HG03064 (cell line): Measurements from ENCODE around the gene UNC13D.
"Not testable (repeated sequence)": the region's sequence is repeated elsewhere in the genome, so short reads cannot be mapped to it uniquely, and the experiment has no call there.

Source experiments
- ATAC-seq: cut with Tn5 transposase; IDR thresholded peaks from one replicate; pipeline ENCODE4 v1.9.1; 2021; ENCODE audit warnings: low read depth; ENCODE audit not compliant: unreplicated experiment

UNC13D gene

DNA sequence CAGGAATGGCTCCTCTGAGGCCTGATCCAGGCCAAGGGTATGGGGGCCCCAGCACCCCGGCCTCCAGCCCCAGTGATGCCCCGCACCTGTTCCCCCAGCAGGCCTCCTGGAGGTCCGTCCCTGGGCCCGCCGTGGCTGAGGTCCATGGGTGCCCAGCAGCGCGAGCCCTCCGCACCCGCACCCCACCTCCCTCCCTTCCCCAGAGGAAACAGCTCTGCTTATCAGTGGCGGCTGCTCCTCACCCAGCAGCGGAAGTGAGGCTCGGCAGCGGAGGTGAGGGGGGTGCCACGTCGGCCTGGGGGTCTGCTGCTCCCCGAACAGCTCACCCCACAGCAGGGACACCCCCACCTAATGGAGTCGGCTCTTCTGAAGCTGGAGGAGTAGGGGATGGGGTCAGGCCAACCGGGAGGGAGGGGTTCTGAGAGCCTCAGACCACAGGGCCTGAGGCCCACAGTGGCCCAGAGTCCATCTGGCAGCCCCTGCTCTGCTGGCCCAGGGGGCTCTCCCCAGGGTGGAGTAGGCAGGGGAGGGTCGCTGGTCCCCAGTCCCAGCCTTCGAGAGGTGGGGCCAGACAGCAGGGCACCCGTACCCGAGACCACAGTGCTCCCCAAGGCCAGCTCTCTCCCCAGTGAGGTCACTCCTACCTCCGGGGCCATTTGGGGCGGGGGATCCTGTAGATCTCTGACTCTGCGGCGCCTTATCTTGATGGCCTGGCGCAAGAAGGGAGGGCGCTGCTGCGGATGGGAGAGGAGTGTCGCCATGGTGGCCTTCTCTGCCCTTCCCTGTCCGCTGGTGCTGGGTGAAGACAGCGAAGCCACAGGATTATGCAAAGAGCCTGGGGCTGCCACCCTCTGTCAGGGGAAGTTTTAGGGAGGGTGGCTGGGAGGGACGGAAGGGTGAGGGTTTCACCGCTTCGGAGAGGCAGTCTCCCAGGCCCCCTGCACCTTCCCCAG, at the start of gene UNC13D:
TSS of gene UNC13D (minus strand) at position 828 of the 953 bp plus-strand sequence. CDS start at position 761, 67 bp downstream.
- no peak for ATAC-seq

DNA sequence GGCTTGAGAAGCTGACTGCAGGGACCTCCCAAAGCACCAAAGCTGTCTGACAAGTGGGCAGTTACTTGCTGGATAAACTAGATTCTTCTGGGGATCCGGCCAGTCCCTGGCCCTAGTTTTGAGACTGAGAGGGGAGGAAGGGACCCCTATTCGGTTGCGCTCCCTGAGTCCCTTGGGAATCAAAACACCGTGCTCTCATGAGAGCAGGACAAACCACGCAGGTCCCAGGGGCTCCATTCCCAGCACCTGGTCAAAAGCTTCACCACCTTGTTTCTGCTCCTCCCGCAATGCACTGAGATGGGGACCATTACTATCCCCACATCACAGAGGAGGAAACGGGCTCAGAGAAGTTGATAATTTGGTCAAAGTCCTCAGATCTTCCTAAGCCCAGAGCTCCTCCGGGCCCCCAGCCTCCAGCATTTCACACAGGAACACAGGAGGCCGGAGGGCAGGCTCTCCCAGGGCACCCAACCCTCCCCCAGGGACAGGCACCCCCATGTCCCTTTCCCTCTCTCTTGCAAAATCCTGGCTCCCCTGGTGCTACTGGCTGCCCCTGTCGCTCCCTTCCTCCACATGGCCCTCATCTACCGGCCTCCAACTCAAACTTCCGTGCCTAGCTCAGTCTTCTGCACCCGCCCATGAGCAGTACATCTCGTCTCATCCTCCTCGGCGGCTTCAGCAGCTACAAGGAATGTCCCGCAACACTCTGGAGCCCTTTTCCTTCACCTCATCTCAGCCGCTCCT, 49.3 kb upstream of the UNC13D start:
- ATAC-seq = no peak

DNA sequence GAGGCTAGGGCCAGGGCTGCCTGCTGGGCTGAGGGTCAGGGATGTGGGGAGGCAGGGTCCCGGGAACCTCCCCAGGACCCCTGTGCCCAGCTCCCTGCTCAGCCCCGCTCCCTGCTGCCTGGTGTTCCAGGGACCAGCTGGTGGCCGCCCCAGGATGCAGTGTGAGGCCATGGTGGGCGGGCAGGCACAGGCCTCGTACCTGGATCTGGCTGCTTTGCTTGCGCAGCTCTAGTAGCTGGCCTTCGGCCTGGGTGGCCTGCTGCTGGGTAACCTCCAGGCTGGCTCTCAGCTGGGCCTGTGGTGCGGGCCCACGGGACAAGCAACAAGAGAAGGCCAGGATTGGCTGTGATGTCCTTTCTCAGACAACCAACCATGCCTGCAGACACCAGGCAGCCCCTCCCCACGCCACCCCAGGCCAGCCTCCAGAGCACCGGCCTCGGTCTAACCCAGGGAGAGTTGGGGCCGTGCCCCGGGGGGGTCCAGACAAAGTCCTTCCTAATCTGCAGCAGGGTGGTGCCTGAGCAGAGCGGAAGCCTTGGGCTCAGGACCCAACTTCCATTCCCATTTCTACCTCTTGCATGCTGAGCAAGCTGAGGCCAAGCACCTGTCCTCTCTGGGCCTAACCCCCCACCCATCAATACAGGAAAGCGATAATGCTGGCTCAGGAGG, 48.5 kb upstream of the UNC13D start:
- ATAC-seq = no peak

DNA sequence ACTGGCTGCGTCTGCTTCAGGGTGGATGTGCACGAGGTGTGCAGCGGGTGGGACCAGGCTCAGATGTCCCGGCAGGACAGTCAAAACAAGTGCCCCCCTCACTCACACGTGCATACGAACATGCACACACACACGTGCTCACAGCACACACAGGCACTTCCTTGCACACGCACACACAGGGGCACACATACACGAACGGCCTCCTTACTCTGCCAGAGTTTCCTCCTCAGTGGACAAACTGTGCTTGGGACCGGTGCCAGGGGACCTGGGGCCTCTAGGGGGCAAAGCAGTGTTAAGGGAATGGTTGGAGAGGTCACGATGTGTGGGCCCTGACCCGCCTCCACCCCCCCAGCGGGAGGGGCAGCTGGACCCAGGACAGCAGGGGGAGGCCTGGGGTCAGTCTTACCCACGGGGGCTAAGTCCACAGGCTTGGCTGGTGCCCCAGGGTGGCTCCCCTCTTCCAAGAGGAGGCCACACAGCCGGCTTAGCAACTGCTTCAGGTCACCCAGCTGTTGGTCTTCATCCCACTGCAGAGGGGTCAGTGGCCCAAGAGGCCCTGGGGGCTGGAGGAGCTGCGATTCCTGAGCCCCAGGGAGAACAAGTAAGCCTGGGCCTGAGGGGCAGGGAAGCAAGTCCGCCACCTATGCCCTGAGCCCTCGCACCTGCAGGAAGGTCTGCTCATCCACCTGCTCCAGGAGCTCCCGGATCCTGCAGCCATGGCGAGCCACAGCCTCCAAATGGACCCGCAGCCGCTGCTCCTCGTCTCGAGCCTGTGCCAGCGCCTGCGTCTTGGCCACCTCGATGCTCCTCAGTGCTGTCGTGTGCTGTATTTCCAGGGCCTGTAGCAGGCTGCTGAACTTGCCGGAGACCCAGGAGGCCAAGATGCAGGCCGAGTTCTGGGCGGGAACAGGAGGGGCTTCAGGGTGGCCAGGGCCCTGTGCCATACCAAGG, 47.7 kb upstream of the UNC13D start:
- no peak for ATAC-seq

DNA sequence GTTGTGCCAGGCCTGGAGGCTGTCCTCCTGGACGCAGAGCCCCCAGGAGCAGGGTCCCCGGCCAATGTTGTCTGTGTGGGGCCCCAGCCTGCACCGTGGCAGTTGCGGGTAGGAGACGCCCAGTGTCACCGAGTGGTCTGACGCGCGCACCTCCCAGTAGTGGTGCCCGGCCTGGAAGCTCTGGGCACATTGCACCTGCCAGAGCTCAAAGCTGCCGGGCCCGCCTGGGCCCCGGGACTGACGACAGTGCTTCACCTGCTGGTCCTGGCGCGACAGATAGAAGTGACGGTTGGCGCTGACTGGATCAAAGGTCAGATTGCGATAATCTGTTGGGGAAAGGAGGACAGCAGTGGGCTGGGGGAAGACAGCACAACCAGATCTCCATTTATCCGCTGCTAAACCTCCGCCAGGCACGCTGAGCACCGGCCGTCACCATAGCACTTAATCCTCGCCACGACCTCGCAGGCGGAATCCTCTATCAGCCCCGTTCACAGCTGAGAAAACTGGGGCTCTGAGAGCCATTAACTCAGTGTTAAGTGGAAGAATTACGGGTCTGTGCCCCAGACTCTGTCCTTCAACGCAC, 46.9 kb upstream of the UNC13D start:
- no peak for ATAC-seq

DNA sequence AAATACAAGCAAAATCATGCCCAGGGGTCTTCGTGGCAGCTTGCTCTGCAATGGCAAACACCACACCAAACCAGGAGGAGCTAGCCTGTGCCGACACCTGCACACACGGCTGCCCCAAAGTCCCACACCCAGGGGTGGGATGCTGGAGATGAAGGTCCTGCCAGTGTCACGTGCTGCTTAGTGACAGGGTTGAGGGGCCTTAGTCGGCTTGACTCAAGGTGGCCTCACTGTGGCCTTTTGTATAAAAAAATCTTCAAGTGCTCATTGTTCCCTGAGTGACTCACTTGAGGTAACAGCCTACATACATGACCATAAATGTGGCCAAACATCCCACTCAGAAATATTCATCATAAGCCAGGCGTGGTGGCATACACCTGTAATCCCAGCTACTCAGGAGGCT, 45.2 kb upstream of the UNC13D start:
- no peak for ATAC-seq

DNA sequence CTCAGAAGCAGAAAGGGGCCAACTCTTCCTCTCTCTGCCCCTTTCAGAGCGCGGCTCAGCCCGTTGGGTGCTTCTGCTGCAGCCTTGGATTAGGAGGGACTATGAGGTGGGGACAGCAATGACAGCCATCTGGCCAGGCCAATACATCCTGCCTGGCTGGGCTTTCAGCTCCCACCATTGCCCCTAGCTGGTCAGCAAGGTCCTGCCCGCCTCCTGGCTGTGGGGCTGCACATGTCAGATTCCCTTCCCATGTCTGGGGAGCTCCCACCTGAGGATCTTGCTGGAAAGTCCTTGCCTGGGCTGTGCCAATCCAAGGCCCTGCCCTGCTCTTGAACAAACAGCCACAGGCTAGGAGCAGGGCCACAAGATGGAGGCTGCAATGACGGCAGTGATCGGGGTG, 44.3 kb upstream of the UNC13D start:
- no peak for ATAC-seq

DNA sequence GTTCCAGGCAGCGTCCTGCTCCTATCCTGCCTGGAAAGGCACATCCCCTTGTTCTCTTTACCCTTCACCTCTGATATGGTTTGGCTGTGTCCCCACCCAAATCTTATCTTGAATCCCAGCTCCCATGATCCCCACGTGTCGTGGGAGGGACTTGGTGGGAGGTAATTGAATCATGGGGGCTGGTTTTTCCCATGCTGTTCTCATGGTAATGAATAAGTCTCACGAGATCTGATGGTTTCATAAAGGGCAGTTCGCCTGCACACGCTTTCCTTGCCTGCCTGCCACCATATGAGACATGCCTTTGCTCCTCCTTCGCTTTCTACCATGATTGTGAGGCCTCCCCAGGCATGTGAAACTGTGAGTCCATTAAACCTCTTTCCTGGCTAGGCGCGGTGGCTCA, 41.7 kb upstream of the UNC13D start:
- not testable (repeated sequence) for ATAC-seq

DNA sequence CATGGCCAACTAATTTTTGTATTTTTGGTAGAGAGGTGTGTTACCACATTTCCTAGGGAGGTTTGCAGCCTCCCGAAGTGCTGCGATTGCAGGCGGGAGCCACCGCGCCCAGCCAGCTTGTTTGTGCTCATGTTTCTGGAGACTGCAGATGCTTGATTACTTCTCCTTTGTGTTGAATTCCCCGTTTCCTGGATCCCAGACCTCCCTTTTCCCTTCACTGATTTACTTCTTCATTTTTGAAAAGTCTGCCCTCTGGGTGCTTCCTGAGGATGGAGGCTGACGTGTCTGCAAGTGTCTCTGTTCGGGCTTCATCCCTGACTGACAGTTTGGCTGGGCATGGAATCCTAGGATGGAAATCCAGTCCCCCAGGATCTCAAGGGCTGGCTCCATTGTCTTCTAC, 41.2 kb upstream of the UNC13D start:
- ATAC-seq = no peak

DNA sequence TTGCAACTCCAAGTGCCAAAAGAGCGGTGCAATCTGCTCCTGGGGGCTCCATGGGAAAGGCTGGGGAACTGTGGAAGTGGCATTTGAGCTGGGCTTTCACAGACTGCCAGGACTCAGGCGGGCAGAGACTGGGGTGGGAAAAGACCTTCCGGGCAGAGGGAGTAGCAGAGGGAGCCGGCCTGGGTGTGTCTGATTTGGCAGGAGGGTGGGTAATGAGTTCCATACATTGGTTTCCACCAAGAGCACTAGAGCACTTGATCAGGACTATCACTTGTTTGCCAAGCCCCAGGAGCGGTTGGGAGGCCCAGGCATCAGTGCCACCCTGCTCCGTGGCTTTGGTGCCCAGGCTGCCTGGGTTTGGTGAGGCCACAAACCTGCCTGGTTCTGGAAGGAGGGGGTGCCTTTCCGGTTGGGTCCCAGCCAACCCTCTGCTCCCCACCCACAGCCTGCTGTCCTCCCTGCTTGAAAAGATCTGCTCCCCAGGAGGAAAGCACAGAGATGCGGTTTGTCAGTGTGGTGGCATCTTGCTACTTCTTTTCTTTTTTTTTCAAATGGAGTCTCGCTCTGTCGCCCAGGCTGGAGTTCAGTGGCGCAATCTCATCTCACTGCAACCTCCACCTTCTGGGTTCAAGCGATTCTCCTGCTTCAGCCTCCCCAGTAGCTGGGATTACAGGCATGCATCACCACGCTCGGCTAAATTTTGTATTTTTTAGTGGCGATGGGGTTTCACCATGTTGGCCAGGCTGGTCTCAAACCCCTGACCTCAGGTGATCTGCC, 37.7 kb upstream of the UNC13D start:
- ATAC-seq = no peak

DNA sequence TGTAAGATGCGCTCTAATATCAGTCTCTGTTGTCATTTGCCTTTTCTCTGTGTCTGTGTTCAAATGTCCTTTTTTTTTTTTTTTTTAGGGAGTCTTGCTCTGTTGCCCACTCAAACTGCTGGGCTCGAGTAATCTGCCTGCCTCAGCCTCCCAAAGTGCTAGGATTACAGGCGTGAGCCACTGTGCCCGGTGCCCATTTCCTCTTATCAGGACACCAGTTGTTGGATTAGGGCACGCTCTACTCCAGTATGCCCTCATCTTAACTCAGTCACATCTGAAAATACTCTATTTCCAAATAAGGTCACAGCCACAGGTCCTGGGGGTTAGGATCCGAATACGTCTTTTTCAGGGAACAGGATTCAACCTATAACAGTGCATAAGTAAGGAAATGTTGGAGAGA, 36.1 kb upstream of the UNC13D start:
- no peak for ATAC-seq

DNA sequence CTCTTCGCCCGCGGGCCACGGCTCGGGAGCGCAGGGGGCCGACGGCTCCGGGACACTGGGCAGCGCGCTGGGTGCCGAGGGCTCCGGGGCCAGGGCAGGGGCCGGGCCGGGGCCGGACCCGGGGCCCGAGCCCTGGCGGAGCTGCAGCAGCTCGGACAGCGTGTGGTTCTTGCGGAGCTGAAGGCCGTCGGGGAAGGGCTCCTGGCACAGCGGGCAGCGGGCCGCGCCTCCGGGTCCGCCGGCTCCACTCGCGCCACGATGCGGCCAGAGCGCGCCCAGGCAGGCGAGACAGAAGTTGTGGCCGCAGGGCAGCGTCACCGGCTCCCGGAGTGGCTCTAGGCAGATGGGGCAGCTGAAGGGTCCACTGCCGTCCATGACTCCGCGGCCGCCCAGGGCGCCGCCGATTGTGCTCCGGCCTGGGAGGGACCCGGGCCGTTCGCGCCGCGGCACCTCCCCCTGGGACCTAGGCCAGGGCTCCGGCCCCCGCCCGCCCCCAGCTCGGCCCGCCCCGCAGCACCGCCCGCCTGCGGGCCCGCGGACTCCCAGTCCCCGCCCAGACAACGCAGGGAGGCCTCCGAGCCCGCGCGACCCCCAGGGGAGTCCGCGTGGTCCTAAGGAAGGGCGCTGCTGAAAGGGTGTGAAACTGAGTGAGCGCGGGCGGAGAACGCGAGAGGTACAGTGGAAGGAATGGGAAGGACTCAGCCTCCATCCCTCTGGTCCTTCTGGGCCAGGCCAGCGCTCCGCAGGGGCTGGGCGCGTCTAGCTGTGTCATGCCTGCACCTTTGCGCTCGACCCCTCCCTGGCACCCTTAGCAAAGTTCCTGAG, 34.2 kb upstream of the UNC13D start, which contains the start of gene TRIM47:
TSS of gene TRIM47 (minus strand) at position 408 of the 825 bp plus-strand sequence. CDS start at position 375, 33 bp downstream.
- ATAC-seq = no peak

DNA sequence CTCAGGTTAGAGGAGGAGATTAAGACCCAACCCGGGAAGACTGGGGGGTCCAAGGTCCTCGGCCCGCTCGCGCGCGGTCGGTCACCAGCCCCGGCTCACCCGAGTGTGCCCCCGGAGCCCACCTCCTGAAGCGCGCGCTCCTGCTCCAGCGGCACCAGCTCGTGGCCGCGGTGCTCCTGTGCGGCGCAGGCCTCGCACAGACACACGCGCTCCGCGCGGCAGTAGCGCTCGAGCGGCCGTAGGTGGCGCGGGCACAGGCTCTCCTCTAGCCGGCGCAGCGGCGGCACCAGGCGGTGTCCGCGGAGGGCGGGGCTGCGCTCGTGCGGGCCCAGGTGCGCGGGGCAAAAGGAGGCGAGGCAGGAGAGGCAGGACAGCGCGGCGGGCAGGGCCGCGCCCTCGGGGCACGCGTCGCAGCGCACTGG, 33.6 kb upstream of the UNC13D start:
- no peak for ATAC-seq

DNA sequence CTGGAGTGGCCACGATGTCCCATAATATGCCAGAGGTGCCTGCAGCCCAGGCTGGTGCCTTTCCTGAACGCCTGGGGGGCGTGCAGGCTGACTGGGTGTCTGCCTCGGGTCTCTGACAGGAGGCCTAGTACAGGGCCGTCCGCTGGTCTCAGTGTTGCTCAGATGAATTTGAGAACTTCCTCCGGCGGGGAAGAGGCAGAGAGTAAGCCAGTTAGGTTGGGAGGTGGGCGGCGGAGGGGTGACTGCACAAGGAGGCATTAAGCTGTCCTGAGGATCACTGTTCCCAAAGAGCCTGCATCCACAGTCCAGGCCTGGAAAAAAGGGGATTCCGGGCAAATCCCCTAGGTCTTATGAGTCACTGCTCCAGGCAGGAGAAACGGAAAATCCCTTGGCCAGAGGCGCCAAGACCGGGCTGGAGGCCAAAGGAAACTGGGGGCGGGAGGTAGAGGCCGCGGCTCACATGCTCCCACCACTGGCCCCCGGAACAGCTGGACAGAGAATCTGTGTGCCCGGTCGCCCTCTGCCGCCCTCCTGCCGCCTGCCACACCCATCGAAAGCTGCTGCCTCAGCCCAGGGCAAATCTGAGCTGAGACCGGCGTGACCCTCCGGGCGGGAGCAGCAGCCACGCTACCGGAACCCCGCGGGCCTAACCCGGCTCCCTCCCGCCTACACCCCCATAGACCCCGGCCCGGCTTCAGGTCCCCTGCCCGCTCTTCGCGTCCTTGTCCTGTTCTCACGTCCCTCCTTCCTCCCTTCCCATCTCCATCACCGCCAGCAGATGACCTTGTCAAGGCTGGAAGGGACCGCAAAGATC, 32.9 kb upstream of the UNC13D start:
- ATAC-seq = no peak

DNA sequence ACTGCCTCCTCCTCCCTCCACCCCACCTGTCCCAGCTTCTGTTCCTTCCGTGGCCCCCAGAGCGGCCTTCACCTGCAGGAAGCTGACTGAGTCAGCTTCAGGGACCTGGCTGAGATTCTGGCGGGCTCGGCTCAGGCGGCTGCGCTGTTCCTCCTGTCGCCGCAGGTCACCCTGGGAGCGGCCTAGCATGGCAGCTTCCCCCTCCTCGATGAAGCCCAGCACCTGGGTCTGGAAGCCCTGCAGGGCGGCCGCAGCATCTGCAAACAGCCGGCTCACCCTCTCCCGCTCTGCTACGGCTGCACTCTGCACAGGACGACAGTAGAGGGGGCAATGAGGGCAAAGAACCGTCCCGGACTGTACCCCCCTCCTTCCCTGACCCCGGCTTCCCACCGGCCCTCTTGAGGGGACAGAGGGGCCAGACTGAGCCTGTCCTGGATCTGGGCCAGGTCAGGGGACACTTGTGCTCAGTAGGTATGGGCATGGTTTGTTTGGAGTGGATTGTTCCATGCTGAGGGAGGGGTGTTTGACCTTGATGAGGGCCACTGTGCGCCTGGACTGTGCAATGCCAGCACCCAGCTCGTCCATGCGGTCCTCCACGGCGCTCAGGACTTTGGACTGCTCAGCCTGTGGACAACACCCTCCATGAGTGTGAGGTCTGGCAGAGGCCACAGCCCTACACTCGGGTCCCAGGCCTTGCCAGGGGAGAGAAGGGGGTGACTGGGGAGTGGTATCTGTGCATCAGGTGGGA, 32.2 kb upstream of the UNC13D start:
- no peak for ATAC-seq

DNA sequence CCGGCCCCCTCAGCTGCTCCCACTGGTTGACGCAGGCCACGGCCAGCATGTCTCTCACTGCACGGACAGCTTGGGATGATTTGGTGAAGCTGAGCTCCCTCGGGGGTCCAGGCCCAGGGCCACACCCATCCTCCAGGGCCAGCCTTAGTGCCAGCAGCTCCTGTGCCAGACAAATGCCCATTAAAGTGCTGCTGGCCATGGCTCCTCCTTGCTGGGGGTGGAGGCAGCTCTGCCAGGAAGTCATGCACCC, 31.7 kb upstream of the UNC13D start:
- no peak for ATAC-seq
